Activated CD4-positive, alpha-beta T cell treated with anti-CD3 and anti-CD28 coated beads, Interleukin-2, Interleukin-4, amounts not matched to agents 100 ng/mL and 50 ng/mL, durations not matched to agents 16 hours and 8 hours (primary cell): ENCODE results near the gene PRAC2.

Experiments
- DNase-seq: peaks from one replicate; pipeline ENCODE4 v3.0.0-alpha.2; 2020; ENCODE audit warnings: low spot score

Gene PRAC2

GRCh38 chr17:48734333-48735061 lies 11.5 kb downstream of the PRAC2 start:
- no peak for DNase-seq

- DNase-seq, result no peak
Observed at GRCh38 chr17:48735062-48735351, 12.0 kb downstream of the PRAC2 start.

- DNase-seq, result no peak
Observed at GRCh38 chr17:48737330-48738043, 14.5 kb downstream of the PRAC2 start.

GRCh38 chr17:48738424-48738802 lies 15.4 kb downstream of the PRAC2 start:
- no peak for DNase-seq

GRCh38 chr17:48738803-48739526 lies 16.0 kb downstream of the PRAC2 start:
- no peak for DNase-seq

- DNase-seq, result no peak
Observed at GRCh38 chr17:48740537-48740936, 17.6 kb downstream of the PRAC2 start.

GRCh38 chr17:48745381-48746275 lies 22.6 kb downstream of the PRAC2 start:
- DNase-seq, result no peak

GRCh38 chr17:48746916-48747444 lies 24.0 kb downstream of the PRAC2 start:
- DNase-seq, result no peak

GRCh38 chr17:48747445-48748363 lies 24.7 kb downstream of the PRAC2 start:
- no peak for DNase-seq

- DNase-seq, result no peak
Observed at GRCh38 chr17:48748718-48749566, 26.0 kb downstream of the PRAC2 start.

- no peak for DNase-seq
Observed at GRCh38 chr17:48749621-48750553, 26.9 kb downstream of the PRAC2 start.

GRCh38 chr17:48751172-48751571 lies 28.2 kb downstream of the PRAC2 start:
- no peak for DNase-seq

GRCh38 chr17:48751733-48752398 lies 28.9 kb downstream of the PRAC2 start:
- DNase-seq, result no peak

- no peak for DNase-seq
Observed at GRCh38 chr17:48752399-48753288, 29.7 kb downstream of the PRAC2 start.

- DNase-seq, result no peak
Observed at GRCh38 chr17:48753794-48754499, 31.0 kb downstream of the PRAC2 start.

- no peak for DNase-seq
Observed at GRCh38 chr17:48754500-48755261, 31.7 kb downstream of the PRAC2 start.
